Nephron progenitor cell (in vitro differentiated cells): ENCODE results near the gene CCND3.

ENCODE experiments used
- DNase-seq: peaks from one replicate; pipeline ENCODE4 v3.0.0; 2021
- H3K27ac Mint-ChIP-seq: 2 replicates; pipeline ENCODE4 v1.8.0; 2021; ENCODE audit warnings: mild to moderate bottlenecking, moderate library complexity, mixed read lengths
- H3K27me3 Mint-ChIP-seq: 2 replicates; pipeline ENCODE4 v1.8.0; 2021; ENCODE audit warnings: mild to moderate bottlenecking, low read depth, mixed read lengths; ENCODE audit not compliant: poor library complexity
- H3K36me3 Mint-ChIP-seq: 2 replicates; pipeline ENCODE4 v1.8.0; 2021; ENCODE audit warnings: low read depth, mixed read lengths
- H3K4me1 Mint-ChIP-seq: 2 replicates; pipeline ENCODE4 v1.8.0; 2021; ENCODE audit warnings: mixed read lengths
- H3K4me3 Mint-ChIP-seq: 2 replicates; pipeline ENCODE4 v1.8.0; 2021; ENCODE audit warnings: mild to moderate bottlenecking, moderate library complexity, mixed read lengths
- H3K9me3 Mint-ChIP-seq: 2 replicates; pipeline ENCODE4 v1.8.0; 2021; ENCODE audit warnings: mild to moderate bottlenecking, moderate library complexity, mixed read lengths
- CTCF ChIP-seq: fragments of 200-600 bp; sonication (generic); IDR thresholded peaks from 2 replicates; pipeline ENCODE4 v1.5.0; 2021; ENCODE audit warnings: antibody characterized with exemption

The CCND3 gene

GRCh38 chr6:41914343-41914742, 27.3 kb downstream of the CCND3 start:
- Mint-ChIP-seq H3K4me1 (no peaks in the 10 kb centered on the region), H3K27me3 (no peaks in the 10 kb centered on the region), H3K9me3 (no peaks in the 10 kb centered on the region), H3K36me3 (peaks cover 16% of the 10 kb centered on the region), H3K27ac (no peak overlapping the region), H3K4me3 (no peak overlapping the region)
- no peak for DNase-seq
- no peak for TF ChIP-seq CTCF

DNA sequence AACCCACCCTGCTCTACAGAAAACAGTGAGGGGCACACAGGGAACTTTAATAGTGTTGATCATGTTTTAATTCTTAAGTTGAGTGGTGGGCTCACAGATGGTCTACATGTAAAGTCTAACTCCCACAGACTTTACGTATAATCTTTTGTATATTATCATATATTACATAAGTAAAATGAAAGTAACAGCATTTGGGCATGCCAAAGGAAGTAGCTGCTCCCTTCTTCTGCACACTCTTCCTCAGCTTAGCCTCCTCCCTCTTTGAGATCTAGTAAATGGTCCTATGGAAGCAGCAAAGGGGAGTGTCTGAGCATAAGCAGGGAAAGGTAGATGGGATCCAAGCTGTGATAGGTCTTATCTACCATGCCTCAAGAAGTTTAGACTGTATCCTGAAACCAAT, 31.9 kb downstream of the CCND3 start:
- Mint-ChIP-seq H3K27me3 (no peaks in the 10 kb centered on the region), H3K4me3 (no peak overlapping the region), H3K36me3 (peaks cover 34% of the 10 kb centered on the region), H3K4me1 (no peaks in the 10 kb centered on the region), H3K27ac (no peak overlapping the region), H3K9me3 (no peaks in the 10 kb centered on the region)
- no peak for TF ChIP-seq CTCF
- DNase-seq, result no peak

DNA sequence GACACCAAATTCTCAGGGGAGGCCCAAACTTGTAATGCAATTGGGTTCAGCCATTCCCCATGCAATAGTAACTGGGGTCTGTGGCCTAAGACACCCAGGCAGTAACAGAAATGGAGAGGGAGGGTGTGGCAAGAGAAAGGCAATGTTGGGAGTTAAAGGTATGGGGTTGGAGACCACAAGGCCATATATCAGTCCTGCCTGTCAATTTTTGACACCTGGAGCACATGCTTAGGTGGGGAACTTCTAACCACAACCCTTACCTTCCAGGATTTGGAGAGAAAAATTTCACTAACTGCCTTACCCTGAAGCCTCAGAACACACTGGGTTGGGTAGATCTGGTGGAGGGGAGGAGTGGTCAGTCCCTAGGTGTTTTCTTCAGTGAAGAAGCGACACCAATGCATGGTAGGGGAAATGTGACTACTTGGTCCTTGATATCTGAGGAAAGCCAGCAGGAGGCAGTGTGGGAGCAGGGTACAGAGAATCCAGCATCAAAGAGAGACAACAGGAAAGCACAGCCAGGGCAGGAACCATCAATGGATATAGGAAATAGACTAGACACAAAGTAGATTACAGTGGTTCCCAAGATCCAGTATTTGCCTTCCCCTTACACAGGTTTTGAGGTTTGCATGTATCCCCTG, 39.6 kb downstream of the CCND3 start:
- no peak overlapping the region for H3K4me3 Mint-ChIP-seq
- H3K36me3 Mint-ChIP-seq, result peaks cover 38% of the 10 kb centered on the region
- no peaks in the 10 kb centered on the region for H3K4me1 Mint-ChIP-seq
- H3K9me3 Mint-ChIP-seq, result no peaks in the 10 kb centered on the region
- H3K27me3 Mint-ChIP-seq, result no peaks in the 10 kb centered on the region
- TF ChIP-seq CTCF, result peak; percentile 11
- no peak overlapping the region for H3K27ac Mint-ChIP-seq
- no peak for DNase-seq

DNA sequence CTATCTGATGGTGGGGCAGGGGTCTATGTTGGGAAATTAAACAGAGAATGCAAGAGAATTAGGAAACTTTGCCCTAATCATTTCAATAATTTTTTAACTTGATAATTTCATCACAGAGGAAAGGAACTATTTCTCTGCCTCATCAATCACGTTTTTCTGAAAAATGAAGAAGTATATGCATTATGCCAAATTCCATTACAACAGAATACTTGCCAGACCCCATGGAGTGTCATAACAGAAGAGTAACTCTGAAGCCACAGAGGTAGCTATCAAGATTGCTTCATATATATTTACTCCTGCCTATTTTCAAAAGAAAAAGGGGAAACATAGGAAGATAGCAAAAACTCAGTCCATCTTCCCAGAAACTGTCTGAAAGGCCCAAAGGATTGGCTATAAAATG, 40.7 kb downstream of the CCND3 start:
- no peak for DNase-seq

GRCh38 chr6:41896281-41896680, 45.3 kb downstream of the CCND3 start:
- peaks cover 24% of the 10 kb centered on the region for H3K4me1 Mint-ChIP-seq
- H3K9me3 Mint-ChIP-seq, result no peaks in the 10 kb centered on the region
- H3K27me3 Mint-ChIP-seq, result no peaks in the 10 kb centered on the region
- peak overlapping the region; percentile 97 for H3K27ac Mint-ChIP-seq
- DNase-seq, result no peak
- TF ChIP-seq CTCF, result no peak
- peaks cover 6% of the 10 kb centered on the region for H3K36me3 Mint-ChIP-seq
- no peak overlapping the region for H3K4me3 Mint-ChIP-seq

More for the DNA sequence above, 40.7 kb downstream of the CCND3 start:
- no peak for TF ChIP-seq CTCF
- Mint-ChIP-seq H3K9me3 (no peaks in the 10 kb centered on the region), H3K36me3 (peaks cover 32% of the 10 kb centered on the region), H3K4me1 (peaks cover 10% of the 10 kb centered on the region), H3K4me3 (no peak overlapping the region), H3K27ac (no peak overlapping the region), H3K27me3 (no peaks in the 10 kb centered on the region)
